RWPE2 (cell line): ENCODE measurements around the gene INPP1.

Source experiments
- ATAC-seq: fragments of 200-7000 bp; cut with Tn5 transposase; 3 replicates; pipeline ENCODE4 v1.9.1; 2021; ENCODE audit warnings: low read depth
- DNase-seq: peaks from one replicate; pipeline ENCODE4 v3.0.0-alpha.2; 2020; ENCODE audit warnings: low spot score
- H3K27ac ChIP-seq: fragments of 450-650 bp; 2 replicates; pipeline ENCODE4 v1.5.1; 2017; ENCODE audit warnings: mild to moderate bottlenecking; ENCODE audit not compliant: poor library complexity, severe bottlenecking
- H3K27me3 ChIP-seq: fragments of 250-450 bp; sonication (Bioruptor Pico); 2 replicates; pipeline ENCODE4 v1.5.1; 2021; ENCODE audit warnings: mild to moderate bottlenecking, moderate library complexity; ENCODE audit not compliant: insufficient read depth, poor library complexity, severe bottlenecking
- H3K36me3 ChIP-seq: fragments of 250-450 bp; sonication (Bioruptor Pico); 2 replicates; pipeline ENCODE4 v1.5.1; 2020; ENCODE audit warnings: low read depth, mild to moderate bottlenecking, moderate library complexity
- H3K4me1 ChIP-seq: fragments of 250-450 bp; sonication (Bioruptor Pico); 2 replicates; pipeline ENCODE4 v1.5.1; 2021; ENCODE audit warnings: mild to moderate bottlenecking, moderate library complexity; ENCODE audit not compliant: insufficient read depth, poor library complexity, severe bottlenecking
- H3K4me3 ChIP-seq: fragments of 250-450 bp; sonication (Bioruptor Pico); 2 replicates; pipeline ENCODE4 v1.5.1; 2021; ENCODE audit warnings: mild to moderate bottlenecking, moderate library complexity; ENCODE audit not compliant: severe bottlenecking
- H3K9me3 ChIP-seq: fragments of 250-450 bp; sonication (Bioruptor Pico); 2 replicates; pipeline ENCODE4 v1.5.1; 2021; ENCODE audit warnings: mild to moderate bottlenecking, moderate library complexity; ENCODE audit not compliant: severe bottlenecking
- CTCF ChIP-seq: fragments of 450-650 bp; IDR thresholded peaks from one replicate; pipeline ENCODE4 v1.5.1; 2017; ENCODE audit warnings: mild to moderate bottlenecking, moderate library complexity; ENCODE audit not compliant: poor library complexity, severe bottlenecking

INPP1 gene

GRCh38 chr2:190407662-190408537 lies 64.5 kb downstream of the INPP1 start, which contains the start of gene MFSD6:
Gene MFSD6, plus strand, starts transcription at chr2:190408355. Its CDS starts 27,675 bp downstream, at chr2:190436030.
- Histone ChIP-seq H3K27ac (no peak within 1 kb of the TSS), H3K9me3 (no peaks in the 10 kb centered on the region), H3K4me1 (peaks cover 14% of the 10 kb centered on the region), H3K36me3 (no peaks in the 10 kb centered on the region), H3K4me3 (peak within 1 kb of the TSS; percentile 87), H3K27me3 (no peaks in the 10 kb centered on the region)
- no peak for DNase-seq
- TF ChIP-seq CTCF, result peak; percentile 11
- peak; percentile 64 for ATAC-seq

- no peaks in the 10 kb centered on the region for H3K27me3 ChIP-seq
These were observed 65.3 kb downstream of the INPP1 start for GRCh38 chr2:190408538-190409271.

GRCh38 chr2:190409616-190410015 lies 66.2 kb downstream of the INPP1 start:
- no peak for DNase-seq

More at GRCh38 chr2:190408538-190409271, 65.3 kb downstream of the INPP1 start:
- Histone ChIP-seq H3K4me3 (peak overlapping the region; percentile 87), H3K36me3 (no peaks in the 10 kb centered on the region), H3K27ac (no peak overlapping the region), H3K9me3 (no peaks in the 10 kb centered on the region), H3K4me1 (peaks cover 22% of the 10 kb centered on the region)
- DNase-seq, result no peak
- ATAC-seq, result peak; percentile 54
- peak; percentile 9 for TF ChIP-seq CTCF

GRCh38 chr2:190410166-190410565 lies 66.8 kb downstream of the INPP1 start:
- DNase-seq (no peak), ATAC-seq (no peak)
- TF ChIP-seq CTCF, result no peak
- H3K36me3 ChIP-seq, result no peaks in the 10 kb centered on the region
- no peaks in the 10 kb centered on the region for H3K27me3 ChIP-seq
- H3K9me3 ChIP-seq, result no peaks in the 10 kb centered on the region
- H3K27ac ChIP-seq, result no peak overlapping the region
- no peak overlapping the region for H3K4me3 ChIP-seq
- H3K4me1 ChIP-seq, result peaks cover 29% of the 10 kb centered on the region

More at GRCh38 chr2:190409616-190410015, 66.2 kb downstream of the INPP1 start:
- Histone ChIP-seq H3K4me1 (peaks cover 29% of the 10 kb centered on the region), H3K27me3 (no peaks in the 10 kb centered on the region), H3K9me3 (no peaks in the 10 kb centered on the region), H3K27ac (no peak overlapping the region), H3K36me3 (no peaks in the 10 kb centered on the region), H3K4me3 (no peak overlapping the region)
- TF ChIP-seq CTCF, result no peak
- no peak for ATAC-seq
